Measurements from ENCODE around the gene HMG20B.

The HMG20B gene

GRCh38 chr19:3526507-3527237, 46.1 kb upstream of the HMG20B start:
- no peak for ATAC-seq

GRCh38 chr19:3527238-3527910, 45.4 kb upstream of the HMG20B start:
- TF ChIP-seq POU6F1 (CRISPR knock-in tag; IDR thresholded peaks at IDR 0.05; ENCODE audit: borderline replicate concordance, low read depth), result no peak
- no peak for TF ChIP-seq ARNTL (CRISPR knock-in tag; IDR thresholded peaks at IDR 0.05; ENCODE audit: borderline replicate concordance, low read depth)
- TF ChIP-seq GLIS3 (CRISPR knock-in tag; IDR thresholded peaks at IDR 0.05), result no peak
- TF ChIP-seq ZNF565 (CRISPR knock-in tag; conservative IDR thresholded peaks at IDR 0.05; ENCODE audit: low read depth), result no peak
- no peak for TF ChIP-seq ZFP30 (CRISPR knock-in tag; IDR thresholded peaks at IDR 0.05)
- no peak for TF ChIP-seq SNAI2 (CRISPR knock-in tag; IDR thresholded peaks at IDR 0.05)
- TF ChIP-seq OSR1 (CRISPR knock-in tag; IDR thresholded peaks at IDR 0.05), result no peak
- TF ChIP-seq PPARA (CRISPR knock-in tag; IDR thresholded peaks at IDR 0.05; ENCODE audit: borderline replicate concordance), result no peak
- no peak for TF ChIP-seq RARB (CRISPR knock-in tag; IDR thresholded peaks at IDR 0.05)
- TF ChIP-seq BACH2 (CRISPR knock-in tag; IDR thresholded peaks at IDR 0.05; ENCODE audit: borderline replicate concordance), result no peak
- TF ChIP-seq CSRNP3 (CRISPR knock-in tag; IDR thresholded peaks at IDR 0.05), result no peak
- TF ChIP-seq CSDC2 (CRISPR knock-in tag; IDR thresholded peaks at IDR 0.05), result no peak
- TF ChIP-seq PATZ1 (CRISPR knock-in tag; IDR thresholded peaks at IDR 0.05; ENCODE audit: borderline replicate concordance), result no peak
- TF ChIP-seq ZNF70 (CRISPR knock-in tag; IDR thresholded peaks at IDR 0.05), result no peak
- TF ChIP-seq ISL1 (CRISPR knock-in tag; IDR thresholded peaks at IDR 0.05), result no peak
- no peak for TF ChIP-seq TCF4 (CRISPR knock-in tag; IDR thresholded peaks at IDR 0.05; ENCODE audit: borderline replicate concordance)
- TF ChIP-seq ZFP3 (CRISPR knock-in tag; IDR thresholded peaks at IDR 0.05), result no peak
- TF ChIP-seq TSHZ2 (CRISPR knock-in tag; IDR thresholded peaks at IDR 0.05), result no peak
- TF ChIP-seq ESRRG (CRISPR knock-in tag; IDR thresholded peaks at IDR 0.05), result no peak
- no peak for ATAC-seq

More at GRCh38 chr19:3526507-3527237, 46.1 kb upstream of the HMG20B start:
- TF ChIP-seq ZFP30 (CRISPR knock-in tag; IDR thresholded peaks at IDR 0.05) (no peak), CSDC2 (CRISPR knock-in tag; IDR thresholded peaks at IDR 0.05) (no peak), TSHZ2 (CRISPR knock-in tag; IDR thresholded peaks at IDR 0.05) (no peak), ZFP3 (CRISPR knock-in tag; IDR thresholded peaks at IDR 0.05) (no peak), ESRRG (CRISPR knock-in tag; IDR thresholded peaks at IDR 0.05) (no peak), ZC3H10 (CRISPR knock-in tag; IDR thresholded peaks at IDR 0.05) (no peak)

All from SK-N-SH treated with all-trans-retinoic acid at 6 μM for 48 hours (cell line).